ENCODE measurements around the gene USP17L13. TPM values are rescaled to one million over a fixed set of nuclear protein-coding genes. Genes with fewer than 3 reads are reported as not detected.
"Not testable (repeated sequence)": the region's sequence is repeated elsewhere in the genome, so short reads cannot be mapped to it uniquely, and the experiment has no call there.

USP17L13 gene, protein sequence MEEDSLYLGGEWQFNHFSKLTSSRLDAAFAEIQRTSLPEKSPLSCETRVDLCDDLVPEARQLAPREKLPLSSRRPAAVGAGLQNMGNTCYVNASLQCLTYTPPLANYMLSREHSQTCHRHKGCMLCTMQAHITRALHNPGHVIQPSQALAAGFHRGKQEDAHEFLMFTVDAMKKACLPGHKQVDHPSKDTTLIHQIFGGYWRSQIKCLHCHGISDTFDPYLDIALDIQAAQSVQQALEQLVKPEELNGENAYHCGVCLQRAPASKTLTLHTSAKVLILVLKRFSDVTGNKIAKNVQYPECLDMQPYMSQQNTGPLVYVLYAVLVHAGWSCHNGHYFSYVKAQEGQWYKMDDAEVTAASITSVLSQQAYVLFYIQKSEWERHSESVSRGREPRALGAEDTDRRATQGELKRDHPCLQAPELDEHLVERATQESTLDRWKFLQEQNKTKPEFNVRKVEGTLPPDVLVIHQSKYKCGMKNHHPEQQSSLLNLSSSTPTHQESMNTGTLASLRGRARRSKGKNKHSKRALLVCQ
- total RNA-seq (ENCODE audit: low replicate concordance), result not detected in 2 replicates

DNA sequence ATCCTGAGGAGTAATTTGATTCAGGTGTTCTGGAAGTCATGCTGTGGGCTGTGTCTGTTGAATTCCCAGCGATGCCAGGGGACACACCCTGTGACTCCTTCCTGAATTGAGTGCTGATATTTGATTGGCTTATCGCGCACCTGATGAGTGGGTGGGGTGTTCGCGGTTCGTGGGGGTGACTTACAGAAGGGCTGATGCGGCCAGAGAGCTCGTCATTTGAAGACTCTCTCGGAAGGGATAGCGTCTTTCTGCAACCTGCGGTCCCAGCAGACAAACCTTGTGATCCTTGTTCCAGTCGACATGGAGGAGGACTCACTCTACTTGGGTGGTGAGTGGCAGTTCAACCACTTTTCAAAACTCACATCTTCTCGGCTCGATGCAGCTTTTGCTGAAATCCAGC, at the start of gene USP17L13:
Gene USP17L13, plus strand, starts transcription at position 301 of the 400 bp plus-strand sequence. Its CDS starts 0 bp downstream, at position 301.
- not testable (repeated sequence) for DNase-seq (ENCODE audit: low read depth); H3K4me3 ChIP-seq (ENCODE audit: low read depth, low read length)

DNA sequence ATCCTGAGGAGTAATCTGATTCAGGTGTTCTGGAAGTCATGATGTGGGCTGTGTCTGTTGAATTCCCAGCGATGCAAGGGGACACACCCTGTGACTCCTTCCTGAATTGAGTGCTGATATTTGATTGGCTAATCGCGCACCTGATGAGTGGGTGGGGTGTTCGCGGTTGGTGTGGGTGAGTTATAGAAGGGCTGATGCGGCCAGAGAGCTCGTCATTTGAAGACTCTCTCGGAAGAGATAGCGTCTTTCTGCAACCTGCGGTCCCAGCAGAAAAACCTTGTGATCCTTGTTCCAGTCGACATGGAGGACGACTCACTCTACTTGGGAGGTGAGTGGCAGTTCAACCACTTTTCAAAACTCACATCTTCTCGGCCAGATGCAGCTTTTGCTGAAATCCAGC, 14.3 kb upstream of the USP17L13 start, which contains the start of gene USP17L10:
Gene USP17L10, plus strand, starts transcription at position 301 of the 400 bp plus-strand sequence. Its CDS starts 0 bp downstream, at position 301.
- DNase-seq (ENCODE audit: low read depth); H3K4me3 ChIP-seq (ENCODE audit: low read depth, low read length): not testable (repeated sequence)

- not testable (repeated sequence) for H3K4me3 ChIP-seq (ENCODE audit: low read depth, low read length); DNase-seq (ENCODE audit: low read depth)
Observed at GRCh38 chr4:9214701-9215100, 10.0 kb upstream of the USP17L13 start.

DNA sequence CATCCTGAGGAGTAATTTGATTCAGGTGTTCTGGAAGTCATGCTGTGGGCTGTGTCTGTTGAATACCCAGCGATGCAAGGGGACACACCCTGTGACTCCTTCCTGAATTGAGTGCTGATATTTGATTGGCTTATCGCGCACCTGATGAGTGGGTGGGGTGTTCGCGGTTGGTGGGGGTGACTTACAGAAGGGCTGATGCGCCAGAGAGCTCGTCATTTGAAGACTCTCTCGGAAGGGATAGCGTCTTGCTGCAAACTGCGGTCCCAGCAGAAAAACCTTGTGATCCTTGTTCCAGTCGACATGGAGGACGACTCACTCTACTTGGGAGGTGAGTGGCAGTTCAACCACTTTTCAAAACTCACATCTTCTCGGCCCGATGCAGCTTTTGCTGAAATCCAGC, 9.6 kb upstream of the USP17L13 start, which contains the start of gene USP17L11:
Gene USP17L11, plus strand, starts transcription at position 301 of the 400 bp plus-strand sequence. Its CDS starts 0 bp downstream, at position 301.
- not testable (repeated sequence) for DNase-seq (ENCODE audit: low read depth); H3K4me3 ChIP-seq (ENCODE audit: low read depth, low read length)

GRCh38 chr4:9219852-9220251, 4.8 kb upstream of the USP17L13 start, which contains the start of gene USP17L12:
TSS of gene USP17L12 (plus strand) at chr4:9220152. CDS start at chr4:9220152, 0 bp downstream.
- not testable (repeated sequence) for H3K4me3 ChIP-seq (ENCODE audit: low read depth, low read length); DNase-seq (ENCODE audit: low read depth)

- not testable (repeated sequence) for DNase-seq (ENCODE audit: low read depth); H3K4me3 ChIP-seq (ENCODE audit: low read depth, low read length)
Observed at GRCh38 chr4:9230249-9230648, 5.6 kb downstream of the USP17L13 start.

DNA sequence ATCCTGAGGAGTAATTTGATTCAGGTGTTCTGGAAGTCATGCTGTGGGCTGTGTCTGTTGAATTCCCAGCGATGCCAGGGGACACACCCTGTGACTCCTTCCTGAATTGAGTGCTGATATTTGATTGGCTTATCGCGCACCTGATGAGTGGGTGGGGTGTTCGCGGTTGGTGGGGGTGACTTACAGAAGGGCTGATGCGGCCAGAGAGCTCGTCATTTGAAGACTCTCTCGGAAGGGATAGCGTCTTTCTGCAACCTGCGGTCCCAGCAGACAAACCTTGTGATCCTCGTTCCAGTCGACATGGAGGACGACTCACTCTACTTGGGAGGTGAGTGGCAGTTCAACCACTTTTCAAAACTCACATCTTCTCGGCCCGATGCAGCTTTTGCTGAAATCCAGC, 9.4 kb downstream of the USP17L13 start, which contains the start of gene USP17L15:
Gene USP17L15, plus strand, starts transcription at position 301 of the 400 bp plus-strand sequence. Its CDS starts 0 bp downstream, at position 301.
- DNase-seq (ENCODE audit: low read depth); H3K4me3 ChIP-seq (ENCODE audit: low read depth, low read length): not testable (repeated sequence)

DNA sequence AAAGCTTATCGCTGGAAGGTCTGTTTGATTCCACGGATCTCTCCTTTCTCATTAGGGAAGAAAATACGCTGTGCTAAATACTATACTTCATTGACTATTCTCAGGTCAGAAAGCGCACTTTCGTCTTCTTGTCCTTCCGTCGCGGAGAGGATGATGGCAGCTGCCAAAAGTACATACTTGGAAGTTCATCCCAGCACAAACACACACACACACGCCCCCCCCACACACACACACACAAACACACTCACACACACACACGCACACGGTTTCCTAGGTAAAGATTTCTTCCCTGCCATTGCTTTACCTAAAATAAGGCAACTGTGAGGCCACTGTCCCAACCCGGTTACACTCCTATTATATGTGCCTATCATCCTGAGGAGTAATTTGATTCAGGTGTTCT, 13.8 kb downstream of the USP17L13 start:
- not testable (repeated sequence) for DNase-seq (ENCODE audit: low read depth); H3K4me3 ChIP-seq (ENCODE audit: low read depth, low read length)

DNA sequence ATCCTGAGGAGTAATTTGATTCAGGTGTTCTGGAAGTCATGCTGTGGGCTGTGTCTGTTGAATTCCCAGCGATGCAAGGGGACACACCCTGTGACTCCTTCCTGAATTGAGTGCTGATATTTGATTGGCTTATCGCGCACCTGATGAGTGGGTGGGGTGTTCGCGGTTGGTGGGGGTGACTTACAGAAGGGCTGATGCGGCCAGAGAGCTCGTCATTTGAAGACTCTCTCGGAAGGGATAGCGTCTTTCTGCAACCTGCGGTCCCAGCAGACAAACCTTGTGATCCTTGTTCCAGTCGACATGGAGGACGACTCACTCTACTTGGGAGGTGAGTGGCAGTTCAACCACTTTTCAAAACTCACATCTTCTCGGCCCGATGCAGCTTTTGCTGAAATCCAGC, 18.9 kb downstream of the USP17L13 start, which contains the start of gene USP17L17:
Gene USP17L17, plus strand, starts transcription at position 301 of the 400 bp plus-strand sequence. Its CDS starts 0 bp downstream, at position 301.
- not testable (repeated sequence) for DNase-seq (ENCODE audit: low read depth); H3K4me3 ChIP-seq (ENCODE audit: low read depth, low read length)

GRCh38 chr4:9247953-9248680, 23.4 kb downstream of the USP17L13 start, which contains the start of gene USP17L18:
TSS of gene USP17L18 (plus strand) at chr4:9248630. CDS start at chr4:9248630, 0 bp downstream.
- not testable (repeated sequence) for H3K4me3 ChIP-seq (ENCODE audit: low read depth, low read length); DNase-seq (ENCODE audit: low read depth)

DNA sequence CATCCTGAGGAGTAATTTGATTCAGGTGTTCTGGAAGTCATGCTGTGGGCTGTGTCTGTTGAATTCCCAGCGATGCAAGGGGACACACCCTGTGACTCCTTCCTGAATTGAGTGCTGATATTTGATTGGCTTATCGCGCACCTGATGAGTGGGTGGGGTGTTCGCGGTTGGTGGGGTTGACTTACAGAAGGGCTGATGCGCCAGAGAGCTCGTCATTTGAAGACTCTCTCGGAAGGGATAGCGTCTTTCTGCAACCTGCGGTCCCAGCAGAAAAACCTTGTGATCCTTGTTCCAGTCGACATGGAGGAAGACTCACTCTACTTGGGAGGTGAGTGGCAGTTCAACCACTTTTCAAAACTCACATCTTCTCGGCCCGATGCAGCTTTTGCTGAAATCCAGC, 28.4 kb downstream of the USP17L13 start, which contains the start of gene USP17L19:
Gene USP17L19, plus strand, starts transcription at position 301 of the 400 bp plus-strand sequence. Its CDS starts 0 bp downstream, at position 301.
- not testable (repeated sequence) for DNase-seq (ENCODE audit: low read depth)

GRCh38 chr4:9257824-9258223, 33.1 kb downstream of the USP17L13 start, which contains the start of gene USP17L20:
TSS of gene USP17L20 (plus strand) at chr4:9258124. CDS start at chr4:9258124, 0 bp downstream.
- DNase-seq (ENCODE audit: low read depth); H3K4me3 ChIP-seq (ENCODE audit: low read depth, low read length): not testable (repeated sequence)

More for the DNA sequence above, 28.4 kb downstream of the USP17L13 start, which contains the start of gene USP17L19:
- not testable (repeated sequence) for H3K4me3 ChIP-seq (ENCODE audit: low read depth, low read length)

- not testable (repeated sequence) for H3K4me3 ChIP-seq (ENCODE audit: low read depth, low read length); DNase-seq (ENCODE audit: low read depth)
Observed at GRCh38 chr4:9262572-9262971, 37.9 kb downstream of the USP17L13 start, which contains the start of gene USP17L21. TSS of gene USP17L21 (plus strand) at chr4:9262872. CDS start at chr4:9262872, 0 bp downstream.

DNA sequence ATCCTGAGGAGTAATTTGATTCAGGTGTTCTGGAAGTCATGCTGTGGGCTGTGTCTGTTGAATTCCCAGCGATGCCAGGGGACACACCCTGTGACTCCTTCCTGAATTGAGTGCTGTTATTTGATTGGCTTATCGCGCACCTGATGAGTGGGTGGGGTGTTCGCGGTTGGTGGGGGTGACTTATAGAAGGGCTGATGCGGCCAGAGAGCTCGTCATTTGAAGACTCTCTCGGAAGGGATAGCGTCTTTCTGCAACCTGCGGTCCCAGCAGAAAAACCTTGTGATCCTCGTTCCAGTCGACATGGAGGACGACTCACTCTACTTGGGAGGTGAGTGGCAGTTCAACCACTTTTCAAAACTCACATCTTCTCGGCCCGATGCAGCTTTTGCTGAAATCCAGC, 42.6 kb downstream of the USP17L13 start, which contains the start of gene USP17L22:
Gene USP17L22, plus strand, starts transcription at position 301 of the 400 bp plus-strand sequence. Its CDS starts 0 bp downstream, at position 301.
- H3K4me3 ChIP-seq (ENCODE audit: low read depth, low read length); DNase-seq (ENCODE audit: low read depth): not testable (repeated sequence)

DNA sequence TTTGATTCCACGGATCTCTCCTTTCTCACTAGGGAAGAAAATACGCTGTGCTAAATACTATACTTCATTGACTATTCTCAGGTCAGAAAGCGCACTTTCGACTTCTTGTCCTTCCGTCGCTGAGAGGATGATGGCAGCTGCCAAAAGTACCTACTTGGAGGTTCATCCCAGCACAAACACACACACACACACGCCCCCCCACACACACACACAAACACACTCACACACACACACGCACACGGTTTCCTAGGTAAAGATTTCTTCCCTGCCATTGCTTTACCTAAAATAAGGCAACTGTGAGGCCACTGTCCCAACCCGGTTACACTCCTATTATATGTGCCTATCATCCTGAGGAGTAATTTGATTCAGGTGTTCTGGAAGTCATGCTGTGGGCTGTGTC, 47.0 kb downstream of the USP17L13 start:
- not testable (repeated sequence) for H3K4me3 ChIP-seq (ENCODE audit: low read depth, low read length); DNase-seq (ENCODE audit: low read depth)

Measured in fibroblast of the aortic adventitia (primary cell).